HL-60 (cell line): ENCODE data around the gene SLC17A1.

ENCODE experiments used
- CTCF ChIP-seq: IDR thresholded peaks from one replicate; pipeline ENCODE4 v1.5.1; 2011; ENCODE audit warnings: low read length, control low read depth, inconsistent platforms; ENCODE audit not compliant: insufficient read depth
- GABPA ChIP-seq: IDR thresholded peaks from 2 replicates; pipeline ENCODE4 v1.6.1; 2012; ENCODE audit warnings: low read depth
- POLR2AphosphoS5 ChIP-seq: IDR thresholded peaks from 2 replicates; pipeline ENCODE4 v1.6.1; 2012; ENCODE audit warnings: low read depth
- REST ChIP-seq: IDR thresholded peaks from 2 replicates; pipeline ENCODE4 v1.6.1; 2012; ENCODE audit warnings: low read depth; ENCODE audit not compliant: insufficient replicate concordance

- TF ChIP-seq CTCF (no peak), REST (no peak), POLR2AphosphoS5 (no peak), GABPA (no peak)
Observed at GRCh38 chr6:25777856-25778649, 53.8 kb downstream of the SLC17A1 start.
